IMR-90 (cell line): ENCODE results near the gene CCDC152. TPM values are rescaled to one million over a fixed set of nuclear protein-coding genes. Genes with fewer than 3 reads are reported as not detected.
A peak's percentile ranks its signal among the peaks of the same experiment; 100 is the strongest.

Experiments
- ATAC-seq: fragments of 200-7000 bp; cut with Tn5 transposase; 2 replicates; pipeline ENCODE4 v1.9.1; 2020; ENCODE audit warnings: low read depth, mild to moderate bottlenecking, moderate library complexity
- BruUV-seq: library from RNA; stranded (reverse); fragments of 400-500 nt; replicated peaks from 2 replicates; lab custom pipeline; 2021; lab: Mats Ljungman, UMichigan
- CTCF ChIA-PET: fragments of 300-600 bp; formaldehyde crosslinking; extraction: SDS; loops from one replicate; lab custom pipeline; 2021; ENCODE audit warnings: antibody characterized with exemption; lab: Yijun Ruan, JAX
- POLR2A ChIA-PET: fragments of 300-600 bp; sonication (Branson Sonifier 250); formaldehyde crosslinking; loops from one replicate; lab custom pipeline; 2022; ENCODE audit warnings: antibody characterized with exemption; ENCODE audit not compliant: unreplicated experiment; lab: Charles Lee
- DNase-seq: peaks from one replicate; pipeline ENCODE4 v3.0.0; 2013
- H2AFZ ChIP-seq: replicated peaks from 2 replicates; pipeline ENCODE3; 2013; ENCODE audit warnings: low read length, mild to moderate bottlenecking; ENCODE audit not compliant: poor library complexity
- H2AK5ac ChIP-seq: 2 replicates; pipeline ENCODE4 v1.6.1; 2013; ENCODE audit warnings: low read depth, low read length, inconsistent platforms
- H2AK9ac ChIP-seq: replicated peaks from 2 replicates; pipeline ENCODE3; 2013; ENCODE audit warnings: mild to moderate bottlenecking, low read depth, low read length, moderate library complexity; ENCODE audit not compliant: poor library complexity
- H2BK120ac ChIP-seq: 2 replicates; pipeline ENCODE4 v1.6.1; 2013; ENCODE audit warnings: low read depth, low read length, inconsistent platforms
- H2BK15ac ChIP-seq: 3 replicates; pipeline ENCODE4 v1.6.1; 2013; ENCODE audit warnings: low read depth, low read length, inconsistent platforms
- H2BK20ac ChIP-seq: 2 replicates; pipeline ENCODE4 v1.6.1; 2013; ENCODE audit warnings: low read depth, mild to moderate bottlenecking, inconsistent platforms, low read length, moderate library complexity
- H2BK5ac ChIP-seq: 2 replicates; pipeline ENCODE4 v1.6.1; 2013; ENCODE audit warnings: mild to moderate bottlenecking, low read depth, low read length, inconsistent platforms; ENCODE audit not compliant: poor library complexity, severe bottlenecking
- H3K14ac ChIP-seq: replicated peaks from 2 replicates; pipeline ENCODE4 v1.6.1; 2013; ENCODE audit warnings: low read depth, low read length, inconsistent platforms
- H3K18ac ChIP-seq: 2 replicates; pipeline ENCODE4 v1.6.1; 2013; ENCODE audit warnings: low read depth, low read length, control low read depth
- H3K23ac ChIP-seq: 2 replicates; pipeline ENCODE4 v1.6.1; 2013; ENCODE audit warnings: low read depth, low read length, inconsistent platforms
- H3K27ac ChIP-seq: 2 replicates; pipeline ENCODE4 v1.5.1; 2013; ENCODE audit warnings: mild to moderate bottlenecking, control low read depth, low read length; ENCODE audit not compliant: insufficient read depth
- H3K27me3 ChIP-seq: 2 replicates; pipeline ENCODE4 v1.6.1; 2013; ENCODE audit warnings: low read length; ENCODE audit not compliant: control insufficient read depth, insufficient read depth
- H3K36me3 ChIP-seq: 2 replicates; pipeline ENCODE4 v1.6.1; 2013; ENCODE audit warnings: low read length, mixed read lengths; ENCODE audit not compliant: control insufficient read depth, insufficient read depth
- H3K4ac ChIP-seq: 2 replicates; pipeline ENCODE4 v1.6.1; 2013; ENCODE audit warnings: low read depth, low read length, inconsistent platforms
- H3K4me1 ChIP-seq: 2 replicates; pipeline ENCODE4 v1.6.1; 2013; ENCODE audit warnings: low read length, mixed read lengths; ENCODE audit not compliant: control insufficient read depth, insufficient read depth
- H3K4me2 ChIP-seq: 2 replicates; pipeline ENCODE4 v1.6.1; 2013; ENCODE audit warnings: low read depth, mild to moderate bottlenecking, control low read depth, low read length, moderate library complexity
- H3K4me3 ChIP-seq: 2 replicates; pipeline ENCODE4 v1.5.1; 2013; ENCODE audit warnings: low read depth, mild to moderate bottlenecking, control low read depth, low read length, moderate library complexity; ENCODE audit not compliant: insufficient read depth
- H3K56ac ChIP-seq: 2 replicates; pipeline ENCODE4 v1.6.1; 2013; ENCODE audit warnings: low read length, inconsistent platforms; ENCODE audit not compliant: insufficient read depth; ENCODE audit errors: extremely low read depth
- H3K79me1 ChIP-seq, 2 experiments: 2 replicates each; pipeline ENCODE4 v1.6.1; 2013; ENCODE audit warnings: low read length in 2 of 2, inconsistent platforms in 1 of 2, low read depth in 1 of 2
- H3K9ac ChIP-seq: 2 replicates; pipeline ENCODE4 v1.6.1; 2013; ENCODE audit warnings: low read depth, low read length, control low read depth
- H3K9me1 ChIP-seq: 2 replicates; pipeline ENCODE4 v1.6.1; 2013; ENCODE audit warnings: low read length, inconsistent platforms; ENCODE audit not compliant: insufficient read depth
- H3K9me3 ChIP-seq: 2 replicates; pipeline ENCODE4 v1.6.1; 2013; ENCODE audit warnings: low read length; ENCODE audit not compliant: control insufficient read depth, insufficient read depth
- H4K20me1 ChIP-seq: 2 replicates; pipeline ENCODE4 v1.6.1; 2013; ENCODE audit warnings: low read length, inconsistent platforms; ENCODE audit not compliant: insufficient read depth
- H4K5ac ChIP-seq: 2 replicates; pipeline ENCODE4 v1.6.1; 2013; ENCODE audit warnings: mild to moderate bottlenecking, low read depth, low read length, control low read depth
- H4K8ac ChIP-seq, 2 experiments: 2 replicates each; pipeline ENCODE4 v1.6.1; 2013; ENCODE audit warnings: low read depth in 2 of 2, low read length in 2 of 2, control low read depth in 1 of 2, inconsistent platforms in 1 of 2
- H4K91ac ChIP-seq: 2 replicates; pipeline ENCODE4 v1.6.1; 2013; ENCODE audit warnings: low read depth, low read length, inconsistent platforms; ENCODE audit not compliant: insufficient read depth
- ELK1 ChIP-seq: fragments of 150-350 bp; IDR thresholded peaks from 2 replicates; pipeline ENCODE4 v1.6.1; 2016; ENCODE audit warnings: low read depth, mild to moderate bottlenecking, low read length, moderate library complexity, borderline replicate concordance
- RAD21 ChIP-seq: IDR thresholded peaks from 2 replicates; pipeline ENCODE4 v1.6.1; 2012; ENCODE audit warnings: low read length, improper control_type of control experiment
- RFX5 ChIP-seq: IDR thresholded peaks from 2 replicates; pipeline ENCODE4 v1.8.0; 2012; ENCODE audit warnings: low read depth, mild to moderate bottlenecking, low read length, moderate library complexity
- SMC3 ChIP-seq: fragments of 150-350 bp; IDR thresholded peaks from 2 replicates; pipeline ENCODE4 v1.6.1; 2016; ENCODE audit warnings: low read depth, mild to moderate bottlenecking, antibody characterized with exemption, low read length, moderate library complexity
- WGBS, 2 experiments: methylation state at CpG; one replicate each; pipeline versions ENCODE4 v1.1.5 to v1.1.7; 2013; ENCODE audit warnings: missing lambda C conversion rate in 2 of 2; ENCODE audit not compliant: insufficient read length in 1 of 2; ENCODE audit errors: extremely low coverage in 2 of 2; 5-methylcytosine and 5-hydroxymethylcytosine counted together
- dilution Hi-C: fragments of 300-500 bp; cut with HindIII; formaldehyde crosslinking; loops from one replicate; pipeline ENCODE4 v1.14.3; 2018; ENCODE audit warnings: low sequenced_read_pairs; ENCODE audit not compliant: unreplicated experiment
- in situ Hi-C: fragments of 300-500 bp; cut with MboI; formaldehyde crosslinking; loops from 3 replicates; pipeline ENCODE4 v1.14.3; 2019; ENCODE audit warnings: low sequenced_read_pairs, inconsistent platforms, mixed read lengths
- intact Hi-C: fragments of 100-400 bp; cut with micrococcal nuclease; formaldehyde crosslinking; loops from 2 replicates; pipeline ENCODE4 v1.10.0; 2022
- polyA plus RNA-seq, 3 experiments: library from polyadenylated mRNA; depleted of rRNA; stranded (reverse); fragments of >200 nt; gene quantifications; 2 replicates each; pipeline ENCODE4 v1.2.3, GENCODE V29; 2012; ENCODE audit warnings: low replicate concordance in 1 of 3
- total RNA-seq: library from RNA; depleted of rRNA; stranded (reverse); fragments of >200 nt; gene quantifications from 2 replicates; pipeline ENCODE4 v1.2.3, GENCODE V29; 2012

Gene CCDC152
- total and polyA plus RNA-seq, 2 of the 4 experiments (the other 2 are of a cell fraction), result 0.87 to 0.90 TPM

GRCh38 chr5:42718591-42718990 lies 38.0 kb upstream of the CCDC152 start:
- no peaks in the 10 kb centered on the region for H3K36me3 ChIP-seq
- H3K14ac ChIP-seq, result no peak overlapping the region
- no peaks in the 10 kb centered on the region for H3K79me1 ChIP-seq
- no peak overlapping the region for H3K56ac ChIP-seq
- H4K5ac ChIP-seq, result no peak overlapping the region
- CTCF ChIA-PET, result no interaction called here
- in situ Hi-C loops (no loop called here), intact Hi-C loops (no loop called here), dilution Hi-C loops (no loop called here)
- H3K4me2 ChIP-seq, result no peak overlapping the region
- no peak overlapping the region for H2AK9ac ChIP-seq
- H3K9me1 ChIP-seq, result no peaks in the 10 kb centered on the region
- no peak overlapping the region for H3K23ac ChIP-seq
- no peak for TF ChIP-seq RAD21
- TF ChIP-seq ELK1, result no peak
- no peak for TF ChIP-seq SMC3
- no peak for TF ChIP-seq RFX5
- no peak overlapping the region for H4K91ac ChIP-seq
- no peak overlapping the region for H2BK5ac ChIP-seq
- H3K4me3 ChIP-seq, result no peak overlapping the region
- no peak overlapping the region for H2BK15ac ChIP-seq
- no TSS peak for BruUV-seq
- no peak overlapping the region for H4K8ac ChIP-seq
- H3K4me1 ChIP-seq, result no peaks in the 10 kb centered on the region
- H4K20me1 ChIP-seq, result no peaks in the 10 kb centered on the region
- H2BK20ac ChIP-seq, result no peak overlapping the region
- peak overlapping the region; percentile 23 for H2AFZ ChIP-seq
- DNase-seq, result no peak
- H3K9ac ChIP-seq, result no peak overlapping the region
- no peak overlapping the region for H3K4ac ChIP-seq
- H3K9me3 ChIP-seq, result no peaks in the 10 kb centered on the region
- no peak overlapping the region for H2AK5ac ChIP-seq
- H3K27ac ChIP-seq, result no peak overlapping the region
- H2BK120ac ChIP-seq, result no peak overlapping the region
- WGBS, 2 experiments, result 62% methylated on average over 2 of the region's 4 CpGs; no CpG with 5 or more reads in 1 of the 2 experiments
- H3K27me3 ChIP-seq, result no peaks in the 10 kb centered on the region
- H3K18ac ChIP-seq, result no peak overlapping the region
- no peak for ATAC-seq
- POLR2A ChIA-PET, result no interaction called here
